ENCODE measurements around the gene DNAH3. TPM values are rescaled to one million over a fixed set of nuclear protein-coding genes. Genes with fewer than 3 reads are reported as not detected.

Gene DNAH3
- total and polyA plus RNA-seq, 2 experiments from 2014 or later: 0.70 to 1.3 TPM

DNA sequence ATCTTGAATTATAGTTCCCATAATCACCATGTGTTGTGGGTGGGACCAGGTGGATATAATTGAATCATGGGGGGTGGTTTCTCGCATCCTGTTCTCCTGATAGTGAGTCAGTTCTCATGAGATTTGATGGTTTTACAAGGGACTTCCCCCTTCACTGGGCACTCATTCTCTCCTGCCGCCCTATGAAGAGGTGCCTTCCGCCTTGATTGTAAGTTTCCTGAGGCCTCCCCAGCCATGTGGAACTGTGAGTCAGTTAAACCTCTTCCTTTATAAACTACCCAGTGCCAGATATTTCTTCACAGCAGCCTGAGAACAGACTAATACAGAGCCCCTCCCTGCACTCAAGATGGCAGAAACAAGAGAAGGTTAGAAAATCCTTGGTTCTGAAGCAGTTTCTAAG is 34.2 kb upstream of the DNAH3 start (continued):
- TF ChIP-seq, protein P1, sequence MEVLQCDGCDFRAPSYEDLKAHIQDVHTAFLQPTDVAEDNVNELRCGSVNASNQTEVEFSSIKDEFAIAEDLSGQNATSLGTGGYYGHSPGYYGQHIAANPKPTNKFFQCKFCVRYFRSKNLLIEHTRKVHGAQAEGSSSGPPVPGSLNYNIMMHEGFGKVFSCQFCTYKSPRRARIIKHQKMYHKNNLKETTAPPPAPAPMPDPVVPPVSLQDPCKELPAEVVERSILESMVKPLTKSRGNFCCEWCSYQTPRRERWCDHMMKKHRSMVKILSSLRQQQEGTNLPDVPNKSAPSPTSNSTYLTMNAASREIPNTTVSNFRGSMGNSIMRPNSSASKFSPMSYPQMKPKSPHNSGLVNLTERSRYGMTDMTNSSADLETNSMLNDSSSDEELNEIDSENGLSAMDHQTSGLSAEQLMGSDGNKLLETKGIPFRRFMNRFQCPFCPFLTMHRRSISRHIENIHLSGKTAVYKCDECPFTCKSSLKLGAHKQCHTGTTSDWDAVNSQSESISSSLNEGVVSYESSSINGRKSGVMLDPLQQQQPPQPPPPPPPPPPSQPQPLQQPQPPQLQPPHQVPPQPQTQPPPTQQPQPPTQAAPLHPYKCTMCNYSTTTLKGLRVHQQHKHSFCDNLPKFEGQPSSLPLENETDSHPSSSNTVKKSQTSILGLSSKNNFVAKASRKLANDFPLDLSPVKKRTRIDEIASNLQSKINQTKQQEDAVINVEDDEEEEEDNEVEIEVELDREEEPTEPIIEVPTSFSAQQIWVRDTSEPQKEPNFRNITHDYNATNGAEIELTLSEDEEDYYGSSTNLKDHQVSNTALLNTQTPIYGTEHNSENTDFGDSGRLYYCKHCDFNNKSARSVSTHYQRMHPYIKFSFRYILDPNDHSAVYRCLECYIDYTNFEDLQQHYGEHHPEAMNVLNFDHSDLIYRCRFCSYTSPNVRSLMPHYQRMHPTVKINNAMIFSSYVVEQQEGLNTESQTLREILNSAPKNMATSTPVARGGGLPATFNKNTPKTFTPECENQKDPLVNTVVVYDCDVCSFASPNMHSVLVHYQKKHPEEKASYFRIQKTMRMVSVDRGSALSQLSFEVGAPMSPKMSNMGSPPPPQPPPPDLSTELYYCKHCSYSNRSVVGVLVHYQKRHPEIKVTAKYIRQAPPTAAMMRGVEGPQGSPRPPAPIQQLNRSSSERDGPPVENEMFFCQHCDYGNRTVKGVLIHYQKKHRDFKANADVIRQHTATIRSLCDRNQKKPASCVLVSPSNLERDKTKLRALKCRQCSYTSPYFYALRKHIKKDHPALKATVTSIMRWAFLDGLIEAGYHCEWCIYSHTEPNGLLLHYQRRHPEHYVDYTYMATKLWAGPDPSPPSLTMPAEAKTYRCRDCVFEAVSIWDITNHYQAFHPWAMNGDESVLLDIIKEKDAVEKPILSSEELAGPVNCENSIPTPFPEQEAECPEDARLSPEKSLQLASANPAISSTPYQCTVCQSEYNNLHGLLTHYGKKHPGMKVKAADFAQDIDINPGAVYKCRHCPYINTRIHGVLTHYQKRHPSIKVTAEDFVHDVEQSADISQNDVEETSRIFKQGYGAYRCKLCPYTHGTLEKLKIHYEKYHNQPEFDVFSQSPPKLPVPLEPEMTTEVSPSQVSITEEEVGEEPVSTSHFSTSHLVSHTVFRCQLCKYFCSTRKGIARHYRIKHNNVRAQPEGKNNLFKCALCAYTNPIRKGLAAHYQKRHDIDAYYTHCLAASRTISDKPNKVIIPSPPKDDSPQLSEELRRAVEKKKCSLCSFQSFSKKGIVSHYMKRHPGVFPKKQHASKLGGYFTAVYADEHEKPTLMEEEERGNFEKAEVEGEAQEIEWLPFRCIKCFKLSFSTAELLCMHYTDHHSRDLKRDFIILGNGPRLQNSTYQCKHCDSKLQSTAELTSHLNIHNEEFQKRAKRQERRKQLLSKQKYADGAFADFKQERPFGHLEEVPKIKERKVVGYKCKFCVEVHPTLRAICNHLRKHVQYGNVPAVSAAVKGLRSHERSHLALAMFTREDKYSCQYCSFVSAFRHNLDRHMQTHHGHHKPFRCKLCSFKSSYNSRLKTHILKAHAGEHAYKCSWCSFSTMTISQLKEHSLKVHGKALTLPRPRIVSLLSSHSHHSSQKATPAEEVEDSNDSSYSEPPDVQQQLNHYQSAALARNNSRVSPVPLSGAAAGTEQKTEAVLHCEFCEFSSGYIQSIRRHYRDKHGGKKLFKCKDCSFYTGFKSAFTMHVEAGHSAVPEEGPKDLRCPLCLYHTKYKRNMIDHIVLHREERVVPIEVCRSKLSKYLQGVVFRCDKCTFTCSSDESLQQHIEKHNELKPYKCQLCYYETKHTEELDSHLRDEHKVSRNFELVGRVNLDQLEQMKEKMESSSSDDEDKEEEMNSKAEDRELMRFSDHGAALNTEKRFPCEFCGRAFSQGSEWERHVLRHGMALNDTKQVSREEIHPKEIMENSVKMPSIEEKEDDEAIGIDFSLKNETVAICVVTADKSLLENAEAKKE (CRISPR knock-in tag; IDR thresholded peaks at IDR 0.05): no peak
- no peak for TF ChIP-seq JUNB (IDR thresholded peaks at IDR 0.05; ENCODE audit: unreplicated experiment)

DNA sequence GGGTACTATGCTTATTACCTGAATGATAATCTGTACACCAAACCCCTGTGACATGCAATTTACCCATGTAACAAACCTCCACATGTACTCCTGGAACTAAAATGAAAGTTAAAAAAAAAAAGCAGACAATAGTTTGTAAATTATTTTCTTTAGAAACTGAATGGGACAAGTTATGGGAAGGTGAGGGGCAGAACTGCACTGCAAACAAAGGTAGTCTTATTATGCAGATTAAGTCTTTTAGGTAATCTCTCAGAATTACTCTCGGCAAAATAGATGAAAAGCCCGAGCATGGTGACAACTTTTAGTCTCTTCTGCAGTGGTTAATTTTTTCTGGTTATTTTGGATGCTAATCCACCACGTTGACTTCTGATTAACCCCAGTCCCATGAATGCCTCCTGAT is 33.3 kb upstream of the DNAH3 start:
- Mint-ChIP-seq H3K36me3 (ENCODE audit: low read depth) (peaks cover 57% of the 10 kb centered on the region), H3K27me3 (ENCODE audit: insufficient read depth, low read depth, poor library complexity) (no peaks in the 10 kb centered on the region), H3K4me1 (no peaks in the 10 kb centered on the region), H3K27ac (no peak overlapping the region), H3K9me3 (peaks cover 35% of the 10 kb centered on the region), H3K4me3 (no peak overlapping the region)
- no peaks in the 10 kb centered on the region for H3K4me1 ChIP-seq (ENCODE audit: insufficient read depth)
- no peak overlapping the region for H3K4me3 ChIP-seq
- no peak overlapping the region for H2AFZ ChIP-seq
- no peaks in the 10 kb centered on the region for H4K20me1 ChIP-seq (replicated peaks; ENCODE audit: insufficient read depth)
- DNase-seq (ENCODE audit: low spot score): no peak
- H3K4me2 ChIP-seq: no peak overlapping the region
- no peaks in the 10 kb centered on the region for H3K79me2 ChIP-seq (replicated peaks; ENCODE audit: insufficient read depth)
- H3K27me3 ChIP-seq (ENCODE audit: insufficient read depth): no peaks in the 10 kb centered on the region
- TF ChIP-seq ZNF114 (CRISPR knock-in tag; IDR thresholded peaks at IDR 0.05) (no peak), EZH2 (IDR thresholded peaks at IDR 0.05; ENCODE audit: low read depth, unreplicated experiment) (no peak), STAT1 (IDR thresholded peaks at IDR 0.05; ENCODE audit: unreplicated experiment) (no peak)
- no peak overlapping the region for H3K27ac ChIP-seq (ENCODE audit: low read depth)
- H3K9me2 ChIP-seq (ENCODE audit: insufficient read depth): no peaks in the 10 kb centered on the region; the same call in 1 of the 2 replicates
- H3F3A ChIP-seq (replicated peaks; ENCODE audit: low read depth): no peaks in the 10 kb centered on the region
- ATAC-seq: no peak
- peaks cover 31% of the 10 kb centered on the region for H3K36me3 ChIP-seq (ENCODE audit: insufficient read depth)

DNA sequence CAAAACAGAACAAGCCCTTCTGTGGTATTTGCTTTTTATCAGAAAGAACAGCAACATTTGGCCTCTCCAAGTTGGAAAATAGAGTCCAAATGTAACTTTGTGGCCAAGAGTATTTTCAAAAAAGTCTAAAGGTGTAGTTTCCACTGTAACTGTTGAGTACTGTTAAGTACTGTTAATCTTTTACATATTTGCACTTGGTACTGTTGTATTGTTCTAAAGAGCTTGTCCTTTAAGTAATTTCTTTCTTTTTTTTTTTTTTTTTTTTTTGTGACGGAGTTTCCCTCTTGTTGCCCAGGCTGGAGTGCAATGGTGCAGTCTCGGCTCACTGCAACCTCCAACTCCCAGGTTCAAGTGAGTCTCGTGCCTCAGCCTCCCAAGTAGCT is 29.3 kb upstream of the DNAH3 start:
- no peaks in the 10 kb centered on the region for H3K27me3 Mint-ChIP-seq (ENCODE audit: insufficient read depth, low read depth, poor library complexity)
- no peak for ATAC-seq
- no peak overlapping the region for H3K4me2 ChIP-seq
- no peak overlapping the region for H3K4me3 ChIP-seq
- H3K9me2 ChIP-seq (ENCODE audit: insufficient read depth): no peaks in the 10 kb centered on the region; the same call in 1 of the 2 replicates
- H2AFZ ChIP-seq: no peak overlapping the region
- H3K4me1 Mint-ChIP-seq: no peaks in the 10 kb centered on the region
- no peak overlapping the region for H3K27ac Mint-ChIP-seq
- no peak for DNase-seq (ENCODE audit: low spot score)
- H3F3A ChIP-seq (replicated peaks; ENCODE audit: low read depth): no peaks in the 10 kb centered on the region
- H3K4me3 Mint-ChIP-seq: no peak overlapping the region
- peaks cover 3% of the 10 kb centered on the region; the same call in 1 of the 2 replicates for H4K20me1 ChIP-seq (replicated peaks; ENCODE audit: insufficient read depth)
- peaks cover 93% of the 10 kb centered on the region for H3K36me3 Mint-ChIP-seq (ENCODE audit: low read depth)
- no peak overlapping the region for H3K27ac ChIP-seq (ENCODE audit: low read depth)
- H3K27me3 ChIP-seq (ENCODE audit: insufficient read depth): no peaks in the 10 kb centered on the region
- H3K36me3 ChIP-seq (ENCODE audit: insufficient read depth): peaks cover 51% of the 10 kb centered on the region
- H3K79me2 ChIP-seq (replicated peaks; ENCODE audit: insufficient read depth): no peaks in the 10 kb centered on the region
- TF ChIP-seq, protein P2, sequence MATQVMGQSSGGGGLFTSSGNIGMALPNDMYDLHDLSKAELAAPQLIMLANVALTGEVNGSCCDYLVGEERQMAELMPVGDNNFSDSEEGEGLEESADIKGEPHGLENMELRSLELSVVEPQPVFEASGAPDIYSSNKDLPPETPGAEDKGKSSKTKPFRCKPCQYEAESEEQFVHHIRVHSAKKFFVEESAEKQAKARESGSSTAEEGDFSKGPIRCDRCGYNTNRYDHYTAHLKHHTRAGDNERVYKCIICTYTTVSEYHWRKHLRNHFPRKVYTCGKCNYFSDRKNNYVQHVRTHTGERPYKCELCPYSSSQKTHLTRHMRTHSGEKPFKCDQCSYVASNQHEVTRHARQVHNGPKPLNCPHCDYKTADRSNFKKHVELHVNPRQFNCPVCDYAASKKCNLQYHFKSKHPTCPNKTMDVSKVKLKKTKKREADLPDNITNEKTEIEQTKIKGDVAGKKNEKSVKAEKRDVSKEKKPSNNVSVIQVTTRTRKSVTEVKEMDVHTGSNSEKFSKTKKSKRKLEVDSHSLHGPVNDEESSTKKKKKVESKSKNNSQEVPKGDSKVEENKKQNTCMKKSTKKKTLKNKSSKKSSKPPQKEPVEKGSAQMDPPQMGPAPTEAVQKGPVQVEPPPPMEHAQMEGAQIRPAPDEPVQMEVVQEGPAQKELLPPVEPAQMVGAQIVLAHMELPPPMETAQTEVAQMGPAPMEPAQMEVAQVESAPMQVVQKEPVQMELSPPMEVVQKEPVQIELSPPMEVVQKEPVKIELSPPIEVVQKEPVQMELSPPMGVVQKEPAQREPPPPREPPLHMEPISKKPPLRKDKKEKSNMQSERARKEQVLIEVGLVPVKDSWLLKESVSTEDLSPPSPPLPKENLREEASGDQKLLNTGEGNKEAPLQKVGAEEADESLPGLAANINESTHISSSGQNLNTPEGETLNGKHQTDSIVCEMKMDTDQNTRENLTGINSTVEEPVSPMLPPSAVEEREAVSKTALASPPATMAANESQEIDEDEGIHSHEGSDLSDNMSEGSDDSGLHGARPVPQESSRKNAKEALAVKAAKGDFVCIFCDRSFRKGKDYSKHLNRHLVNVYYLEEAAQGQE (IDR thresholded peaks at IDR 0.05; ENCODE audit: unreplicated experiment): no peak
- TF ChIP-seq ZNF114 (CRISPR knock-in tag; IDR thresholded peaks at IDR 0.05): no peak
- no peaks in the 10 kb centered on the region for H3K4me1 ChIP-seq (ENCODE audit: insufficient read depth)
- peaks cover 41% of the 10 kb centered on the region for H3K9me3 Mint-ChIP-seq

All from GM23338 (cell line).